HEK293 (cell line): ENCODE data around the gene TBX3.

ENCODE experiments used
- GFI1B ChIP-seq: fragments of 450-650 bp; formaldehyde crosslinking; IDR thresholded peaks from 2 replicates; pipeline ENCODE4 v1.5.1; 2016; ENCODE audit warnings: missing biosample characterization, missing genetic modification characterization
- KLF1 ChIP-seq: fragments of 450-650 bp; formaldehyde crosslinking; IDR thresholded peaks from 2 replicates; pipeline ENCODE4 v1.5.1; 2016; ENCODE audit warnings: missing biosample characterization, missing genetic modification characterization
- KLF7 ChIP-seq: fragments of 450-650 bp; formaldehyde crosslinking; IDR thresholded peaks from 2 replicates; pipeline ENCODE4 v1.5.1; 2016; ENCODE audit warnings: missing biosample characterization, missing genetic modification characterization, borderline replicate concordance
- SP3 ChIP-seq: fragments of 450-650 bp; formaldehyde crosslinking; IDR thresholded peaks from 2 replicates; pipeline ENCODE4 v1.5.1; 2016; ENCODE audit warnings: missing biosample characterization, missing genetic modification characterization
- SP7 ChIP-seq: fragments of 450-650 bp; formaldehyde crosslinking; IDR thresholded peaks from 2 replicates; pipeline ENCODE4 v1.5.1; 2016; ENCODE audit warnings: missing biosample characterization, missing genetic modification characterization
- WT1 ChIP-seq: fragments of 450-650 bp; formaldehyde crosslinking; IDR thresholded peaks from 2 replicates; pipeline ENCODE4 v1.5.1; 2016; ENCODE audit warnings: missing biosample characterization, missing genetic modification characterization
- ZBTB10 ChIP-seq: fragments of 450-650 bp; formaldehyde crosslinking; IDR thresholded peaks from 2 replicates; pipeline ENCODE4 v1.5.1; 2016; ENCODE audit warnings: missing biosample characterization, missing genetic modification characterization
- ZFP3 ChIP-seq: fragments of 450-650 bp; formaldehyde crosslinking; IDR thresholded peaks from 2 replicates; pipeline ENCODE4 v1.5.1; 2016; ENCODE audit warnings: low read depth, missing biosample characterization, missing genetic modification characterization
- ZNF132 ChIP-seq: fragments of 450-650 bp; formaldehyde crosslinking; IDR thresholded peaks from 2 replicates; pipeline ENCODE4 v1.5.1; 2017; ENCODE audit warnings: missing biosample characterization, missing genetic modification characterization, borderline replicate concordance
- ZNF148 ChIP-seq: fragments of 450-650 bp; formaldehyde crosslinking; IDR thresholded peaks from 2 replicates; pipeline ENCODE4 v1.5.0; 2017; ENCODE audit warnings: missing biosample characterization, missing genetic modification characterization, borderline replicate concordance
- ZNF221 ChIP-seq: fragments of 450-650 bp; formaldehyde crosslinking; IDR thresholded peaks from 2 replicates; pipeline ENCODE4 v1.5.1; 2017; ENCODE audit warnings: missing biosample characterization, missing genetic modification characterization, borderline replicate concordance
- ZNF24 ChIP-seq: fragments of 450-650 bp; formaldehyde crosslinking; IDR thresholded peaks from 2 replicates; pipeline ENCODE4 v1.5.1; 2016; ENCODE audit warnings: missing biosample characterization, missing genetic modification characterization
- ZNF274 ChIP-seq, 2 experiments: fragments of 200-500 bp in 1 of 2; fragments of 450-650 bp in 1 of 2; sonication (Bioruptor generic) in 1 of 2; formaldehyde crosslinking in 1 of 2; IDR thresholded peaks; 2 replicates each; pipeline versions ENCODE4 v1.5.1 to v1.6.1; 2014 to 2016; ENCODE audit warnings: borderline replicate concordance in 1 of 2, inconsistent platforms in 1 of 2, low read length in 1 of 2, missing biosample characterization in 1 of 2, missing genetic modification characterization in 1 of 2
- ZNF292 ChIP-seq: fragments of 450-650 bp; formaldehyde crosslinking; IDR thresholded peaks from 2 replicates; pipeline ENCODE4 v1.5.1; 2016; ENCODE audit warnings: low read depth, missing biosample characterization, missing genetic modification characterization, borderline replicate concordance
- ZNF366 ChIP-seq: fragments of 450-650 bp; formaldehyde crosslinking; conservative IDR thresholded peaks from 2 replicates; pipeline ENCODE4 v1.5.1; 2016; ENCODE audit warnings: missing biosample characterization, missing genetic modification characterization
- ZNF501 ChIP-seq: fragments of 450-650 bp; formaldehyde crosslinking; IDR thresholded peaks from 2 replicates; pipeline ENCODE4 v1.5.1; 2016; ENCODE audit warnings: missing biosample characterization, missing genetic modification characterization
- ZNF560 ChIP-seq: fragments of 450-650 bp; formaldehyde crosslinking; IDR thresholded peaks from 2 replicates; pipeline ENCODE4 v1.5.1; 2017; ENCODE audit warnings: missing biosample characterization, missing genetic modification characterization, borderline replicate concordance
- ZNF561 ChIP-seq: fragments of 450-650 bp; IDR thresholded peaks from 2 replicates; pipeline ENCODE4 v1.5.1; 2018; ENCODE audit warnings: missing biosample characterization, missing genetic modification characterization, borderline replicate concordance
- ZNF600 ChIP-seq: fragments of 450-650 bp; formaldehyde crosslinking; IDR thresholded peaks from 2 replicates; pipeline ENCODE4 v1.5.1; 2016; ENCODE audit warnings: missing biosample characterization, missing genetic modification characterization
- ZNF623 ChIP-seq: fragments of 450-650 bp; formaldehyde crosslinking; IDR thresholded peaks from 2 replicates; pipeline ENCODE4 v1.5.1; 2016; ENCODE audit warnings: missing biosample characterization, missing genetic modification characterization
- ZNF747 ChIP-seq: fragments of 450-650 bp; formaldehyde crosslinking; IDR thresholded peaks from 2 replicates; pipeline ENCODE4 v1.5.1; 2016; ENCODE audit warnings: missing biosample characterization, missing genetic modification characterization
- ZNF776 ChIP-seq: fragments of 450-650 bp; formaldehyde crosslinking; IDR thresholded peaks from 2 replicates; pipeline ENCODE4 v1.5.0; 2017; ENCODE audit warnings: missing biosample characterization, missing genetic modification characterization, borderline replicate concordance
- ZNF830 ChIP-seq: fragments of 450-650 bp; IDR thresholded peaks from 2 replicates; pipeline ENCODE4 v1.5.0; 2018; ENCODE audit warnings: missing biosample characterization, missing genetic modification characterization, low read depth, mild to moderate bottlenecking, moderate library complexity
- TF ChIP-seq, protein P1 (sequence below): fragments of 450-650 bp; formaldehyde crosslinking; conservative IDR thresholded peaks from 2 replicates; pipeline ENCODE4 v1.5.1; 2016; ENCODE audit warnings: low read depth, missing biosample characterization, missing genetic modification characterization
- TF ChIP-seq, protein P2 (sequence below): fragments of 450-650 bp; formaldehyde crosslinking; IDR thresholded peaks from 2 replicates; pipeline ENCODE4 v1.5.1; 2016; ENCODE audit warnings: missing biosample characterization, missing genetic modification characterization
- TF ChIP-seq, protein P3 (sequence below): fragments of 450-650 bp; formaldehyde crosslinking; IDR thresholded peaks from 2 replicates; pipeline ENCODE4 v1.5.1; 2016; ENCODE audit warnings: missing biosample characterization, missing genetic modification characterization

TBX3 gene

DNA sequence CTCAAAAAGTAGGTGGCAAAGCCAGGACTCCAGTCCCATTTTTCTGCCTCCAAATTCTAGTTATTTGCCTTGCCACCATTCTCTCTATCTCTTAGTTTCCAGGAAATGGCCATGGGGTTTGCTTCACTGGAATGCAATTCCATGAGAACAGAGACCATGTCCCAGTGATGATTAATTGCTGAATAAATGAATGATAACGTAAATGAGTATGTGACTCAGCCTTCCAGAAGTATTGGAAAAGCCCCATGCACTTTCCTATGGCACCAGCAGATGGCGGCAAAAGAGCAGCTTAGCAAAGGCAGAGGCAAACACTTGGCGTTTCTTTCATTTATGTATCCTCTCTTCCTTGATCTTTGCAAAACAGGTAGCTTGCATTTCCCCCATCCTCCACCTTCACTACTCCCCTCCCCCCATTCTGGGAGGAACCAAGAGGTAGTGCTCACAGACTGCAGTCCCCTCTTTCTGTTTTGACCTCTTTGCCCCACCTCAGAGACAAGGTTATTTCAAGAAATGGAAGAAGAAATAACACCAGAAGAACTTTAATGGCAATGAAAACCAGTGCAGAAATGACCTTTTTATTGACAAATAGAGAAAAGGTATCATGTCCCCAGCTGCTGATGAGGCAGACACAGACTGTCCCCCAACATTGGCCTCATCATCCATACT lies 21.3 kb downstream of the TBX3 start (continued):
- peak; percentile 98 for TF ChIP-seq ZNF24
- no peak for TF ChIP-seq ZNF830 (tag by site-specific recombination)
- no peak for TF ChIP-seq ZNF221 (tag by site-specific recombination)
- no peak for TF ChIP-seq WT1 (tag by site-specific recombination)
- no peak for TF ChIP-seq ZNF747 (tag by site-specific recombination)
- no peak for TF ChIP-seq ZNF274 (IDR thresholded peaks at IDR 0.05; ENCODE audit: low read length)
- TF ChIP-seq ZNF274 (tag by site-specific recombination; IDR thresholded peaks at IDR 0.05; ENCODE audit: borderline replicate concordance) = no peak
- TF ChIP-seq ZBTB10 (tag by site-specific recombination) = no peak
- TF ChIP-seq ZNF561 (tag by site-specific recombination) = no peak
- no peak for TF ChIP-seq KLF1 (tag by site-specific recombination)
- no peak for TF ChIP-seq ZNF600 (tag by site-specific recombination)
- TF ChIP-seq ZNF292 = no peak
- TF ChIP-seq ZNF560 (tag by site-specific recombination) = no peak
- no peak for TF ChIP-seq ZNF776 (tag by site-specific recombination)
- TF ChIP-seq, protein P1, sequence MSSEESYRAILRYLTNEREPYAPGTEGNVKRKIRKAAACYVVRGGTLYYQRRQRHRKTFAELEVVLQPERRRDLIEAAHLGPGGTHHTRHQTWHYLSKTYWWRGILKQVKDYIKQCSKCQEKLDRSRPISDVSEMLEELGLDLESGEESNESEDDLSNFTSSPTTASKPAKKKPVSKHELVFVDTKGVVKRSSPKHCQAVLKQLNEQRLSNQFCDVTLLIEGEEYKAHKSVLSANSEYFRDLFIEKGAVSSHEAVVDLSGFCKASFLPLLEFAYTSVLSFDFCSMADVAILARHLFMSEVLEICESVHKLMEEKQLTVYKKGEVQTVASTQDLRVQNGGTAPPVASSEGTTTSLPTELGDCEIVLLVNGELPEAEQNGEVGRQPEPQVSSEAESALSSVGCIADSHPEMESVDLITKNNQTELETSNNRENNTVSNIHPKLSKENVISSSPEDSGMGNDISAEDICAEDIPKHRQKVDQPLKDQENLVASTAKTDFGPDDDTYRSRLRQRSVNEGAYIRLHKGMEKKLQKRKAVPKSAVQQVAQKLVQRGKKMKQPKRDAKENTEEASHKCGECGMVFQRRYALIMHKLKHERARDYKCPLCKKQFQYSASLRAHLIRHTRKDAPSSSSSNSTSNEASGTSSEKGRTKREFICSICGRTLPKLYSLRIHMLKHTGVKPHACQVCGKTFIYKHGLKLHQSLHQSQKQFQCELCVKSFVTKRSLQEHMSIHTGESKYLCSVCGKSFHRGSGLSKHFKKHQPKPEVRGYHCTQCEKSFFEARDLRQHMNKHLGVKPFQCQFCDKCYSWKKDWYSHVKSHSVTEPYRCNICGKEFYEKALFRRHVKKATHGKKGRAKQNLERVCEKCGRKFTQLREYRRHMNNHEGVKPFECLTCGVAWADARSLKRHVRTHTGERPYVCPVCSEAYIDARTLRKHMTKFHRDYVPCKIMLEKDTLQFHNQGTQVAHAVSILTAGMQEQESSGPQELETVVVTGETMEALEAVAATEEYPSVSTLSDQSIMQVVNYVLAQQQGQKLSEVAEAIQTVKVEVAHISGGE = no peak
- peak; percentile 27; the same call in 1 of the 2 replicates for TF ChIP-seq SP7 (tag by site-specific recombination)
- TF ChIP-seq GFI1B (tag by site-specific recombination) = no peak
- no peak for TF ChIP-seq SP3 (tag by site-specific recombination)
- no peak for TF ChIP-seq ZNF623 (tag by site-specific recombination)
- TF ChIP-seq ZNF148 (tag by site-specific recombination) = no peak
- no peak for TF ChIP-seq KLF7 (tag by site-specific recombination)
- no peak for TF ChIP-seq ZFP3
- TF ChIP-seq, protein P2, sequence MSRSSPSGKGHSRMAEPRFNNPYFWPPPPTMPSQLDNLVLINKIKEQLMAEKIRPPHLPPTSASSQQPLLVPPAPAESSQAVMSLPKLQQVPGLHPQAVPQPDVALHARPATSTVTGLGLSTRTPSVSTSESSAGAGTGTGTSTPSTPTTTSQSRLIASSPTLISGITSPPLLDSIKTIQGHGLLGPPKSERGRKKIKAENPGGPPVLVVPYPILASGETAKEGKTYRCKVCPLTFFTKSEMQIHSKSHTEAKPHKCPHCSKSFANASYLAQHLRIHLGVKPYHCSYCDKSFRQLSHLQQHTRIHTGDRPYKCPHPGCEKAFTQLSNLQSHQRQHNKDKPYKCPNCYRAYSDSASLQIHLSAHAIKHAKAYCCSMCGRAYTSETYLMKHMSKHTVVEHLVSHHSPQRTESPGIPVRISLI (tag by site-specific recombination) = no peak
- TF ChIP-seq, protein P3, sequence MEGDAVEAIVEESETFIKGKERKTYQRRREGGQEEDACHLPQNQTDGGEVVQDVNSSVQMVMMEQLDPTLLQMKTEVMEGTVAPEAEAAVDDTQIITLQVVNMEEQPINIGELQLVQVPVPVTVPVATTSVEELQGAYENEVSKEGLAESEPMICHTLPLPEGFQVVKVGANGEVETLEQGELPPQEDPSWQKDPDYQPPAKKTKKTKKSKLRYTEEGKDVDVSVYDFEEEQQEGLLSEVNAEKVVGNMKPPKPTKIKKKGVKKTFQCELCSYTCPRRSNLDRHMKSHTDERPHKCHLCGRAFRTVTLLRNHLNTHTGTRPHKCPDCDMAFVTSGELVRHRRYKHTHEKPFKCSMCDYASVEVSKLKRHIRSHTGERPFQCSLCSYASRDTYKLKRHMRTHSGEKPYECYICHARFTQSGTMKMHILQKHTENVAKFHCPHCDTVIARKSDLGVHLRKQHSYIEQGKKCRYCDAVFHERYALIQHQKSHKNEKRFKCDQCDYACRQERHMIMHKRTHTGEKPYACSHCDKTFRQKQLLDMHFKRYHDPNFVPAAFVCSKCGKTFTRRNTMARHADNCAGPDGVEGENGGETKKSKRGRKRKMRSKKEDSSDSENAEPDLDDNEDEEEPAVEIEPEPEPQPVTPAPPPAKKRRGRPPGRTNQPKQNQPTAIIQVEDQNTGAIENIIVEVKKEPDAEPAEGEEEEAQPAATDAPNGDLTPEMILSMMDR (tag by site-specific recombination) = peak; percentile 81
- TF ChIP-seq ZNF501 (tag by site-specific recombination) = no peak
- peak; percentile 70 for TF ChIP-seq ZNF366 (tag by site-specific recombination)
- no peak for TF ChIP-seq ZNF132
